Fibroblast of skin of right biceps (primary cell): ENCODE data around the gene ST6GALNAC2.
A peak's percentile ranks its signal among the peaks of the same experiment; 100 is the strongest.

Source experiments
- DNase-seq: peaks from one replicate; pipeline ENCODE4 v3.0.0-alpha.2; 2013

ST6GALNAC2 gene

GRCh38 chr17:76599694-76600460 lies 14.2 kb upstream of the ST6GALNAC2 start:
- DNase-seq: no peak

GRCh38 chr17:76598004-76598439 lies 12.4 kb upstream of the ST6GALNAC2 start:
- DNase-seq: no peak

- DNase-seq: no peak
Measured at GRCh38 chr17:76597156-76598003, 11.7 kb upstream of the ST6GALNAC2 start.

GRCh38 chr17:76594690-76595089 lies 9.0 kb upstream of the ST6GALNAC2 start:
- DNase-seq: no peak

GRCh38 chr17:76593959-76594358 lies 8.3 kb upstream of the ST6GALNAC2 start:
- no peak for DNase-seq

- peak; percentile 35 for DNase-seq
Measured at GRCh38 chr17:76593384-76593826, 7.7 kb upstream of the ST6GALNAC2 start.

- DNase-seq: no peak
Measured at GRCh38 chr17:76588182-76588581, 2.5 kb upstream of the ST6GALNAC2 start.

GRCh38 chr17:76586741-76587487 lies 1.3 kb upstream of the ST6GALNAC2 start:
- no peak for DNase-seq

GRCh38 chr17:76585033-76585648 lies 519 bp downstream of the ST6GALNAC2 start:
- no peak for DNase-seq

- DNase-seq: no peak
Measured at GRCh38 chr17:76584427-76585032, 1.1 kb downstream of the ST6GALNAC2 start.

- DNase-seq: no peak
Measured at GRCh38 chr17:76582660-76583059, 3.0 kb downstream of the ST6GALNAC2 start.

- DNase-seq: no peak
Measured at GRCh38 chr17:76581515-76581914, 4.1 kb downstream of the ST6GALNAC2 start.

- DNase-seq: no peak
Measured at GRCh38 chr17:76579281-76579680, 6.4 kb downstream of the ST6GALNAC2 start.

- DNase-seq: no peak
Measured at GRCh38 chr17:76578376-76578775, 7.3 kb downstream of the ST6GALNAC2 start.

GRCh38 chr17:76577876-76578275 lies 7.8 kb downstream of the ST6GALNAC2 start:
- DNase-seq: no peak

- no peak for DNase-seq
Measured at GRCh38 chr17:76576189-76576588, 9.5 kb downstream of the ST6GALNAC2 start.

- no peak for DNase-seq
Measured at GRCh38 chr17:76575570-76575969, 10.1 kb downstream of the ST6GALNAC2 start.

GRCh38 chr17:76574166-76574565 lies 11.5 kb downstream of the ST6GALNAC2 start:
- no peak for DNase-seq

GRCh38 chr17:76573096-76573495 lies 12.6 kb downstream of the ST6GALNAC2 start:
- no peak for DNase-seq

- DNase-seq: no peak
Measured at GRCh38 chr17:76572201-76572910, 13.3 kb downstream of the ST6GALNAC2 start.

- DNase-seq: no peak
Measured at GRCh38 chr17:76570877-76571471, 14.7 kb downstream of the ST6GALNAC2 start.
